ENCODE measurements around the gene LAMB4. TPM values are rescaled to one million over a fixed set of nuclear protein-coding genes. Genes with fewer than 3 reads are reported as not detected.

LAMB4 gene
- total and polyA plus RNA-seq, 10 donors, result 0.03 to 0.94 (median 0.22) TPM; not detected in 2

DNA sequence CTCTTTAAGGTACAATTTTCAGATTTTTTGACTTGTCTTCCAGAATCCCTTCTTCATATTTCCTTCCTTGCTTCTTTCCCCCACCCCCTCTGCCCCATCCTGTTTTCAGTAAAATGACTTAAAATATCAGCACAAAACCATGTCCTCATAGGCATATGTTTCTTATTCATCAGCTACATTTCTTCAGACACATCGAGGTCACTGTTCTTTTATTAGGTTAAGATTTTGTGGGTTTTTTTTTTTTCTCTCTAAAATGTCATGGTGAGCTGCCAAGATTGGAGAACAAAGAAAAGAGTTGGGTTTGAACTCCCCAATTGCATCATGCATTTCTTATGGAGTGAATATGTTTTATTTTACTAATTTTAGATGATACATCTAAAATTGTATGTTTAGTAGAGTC lies 35.8 kb downstream of the LAMB4 start:
- no peaks in the 10 kb centered on the region for H3K9me3 ChIP-seq
- peaks cover 0 to 6% (median 0%) of the 10 kb centered on the region in 7 donors for H3K27me3 ChIP-seq (replicated peaks in 1 of 7)
- TF ChIP-seq CTCF (IDR thresholded peaks at IDR 0.05 in 8 of 11, conservative IDR thresholded peaks at IDR 0.05 in 3 of 11) (no peak), POLR2AphosphoS5 (IDR thresholded peaks at IDR 0.05) (no peak), POLR2A (IDR thresholded peaks at IDR 0.05) (no peak)
- no peak overlapping the region for H3K4me3 ChIP-seq
- WGBS, 5 donors, result 40 to 63% (median 51%) methylated on average over 1 of the region's 1 CpG
- H3K27ac ChIP-seq, result no peak overlapping the region
- intact Hi-C loops (cut with DNase I; ENCODE audit: low total_unique reads), result no loop called here
- DNase-seq, result no peak
- no peaks in the 10 kb centered on the region for H3K36me3 ChIP-seq
- H3K4me1 ChIP-seq, result peaks cover 0 to 12% (median 5%) of the 10 kb centered on the region in 6 donors

DNA sequence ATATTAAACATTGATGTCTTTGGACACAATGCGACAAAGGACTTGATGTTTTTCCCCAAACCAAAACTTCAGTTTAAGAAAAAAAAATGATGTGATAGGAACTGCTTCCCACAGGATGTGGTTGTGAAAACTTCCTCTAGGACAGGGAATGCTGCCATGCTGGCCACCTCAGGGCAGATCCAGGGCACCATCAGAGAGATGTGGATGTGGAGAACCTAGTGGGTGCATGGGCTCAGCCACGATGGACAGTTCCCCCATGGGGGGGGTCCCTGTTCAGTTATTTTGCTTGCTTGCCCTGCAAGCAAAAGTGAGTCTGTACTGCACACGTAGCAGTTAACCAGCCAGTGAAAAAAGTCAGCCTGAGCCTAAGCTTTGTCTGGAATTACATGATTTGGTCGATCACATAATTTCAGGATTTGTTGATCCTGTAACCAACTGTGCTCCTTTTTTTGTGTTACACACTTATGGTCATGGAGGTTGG lies 36.3 kb downstream of the LAMB4 start:
- Histone ChIP-seq H3K4me1 (peaks cover 0 to 12% (median 5%) of the 10 kb centered on the region in 6 donors), H3K27me3 (replicated peaks in 1 of 7) (peaks cover 0 to 6% (median 0%) of the 10 kb centered on the region in 7 donors), H3K9me3 (no peaks in the 10 kb centered on the region), H3K27ac (no peak overlapping the region), H3K36me3 (no peaks in the 10 kb centered on the region), H3K4me3 (no peak overlapping the region)
- WGBS, 5 donors, result 59 to 74% (median 65%) methylated on average over 4 of the region's 4 CpGs
- no peak for TF ChIP-seq POLR2A (IDR thresholded peaks at IDR 0.05)
- no peak for TF ChIP-seq CTCF (IDR thresholded peaks at IDR 0.05 in 8 of 11, conservative IDR thresholded peaks at IDR 0.05 in 3 of 11)
- no peak for TF ChIP-seq POLR2AphosphoS5 (IDR thresholded peaks at IDR 0.05)
- intact Hi-C loops (cut with DNase I; ENCODE audit: low total_unique reads), result no loop called here
- no peak for DNase-seq

DNA sequence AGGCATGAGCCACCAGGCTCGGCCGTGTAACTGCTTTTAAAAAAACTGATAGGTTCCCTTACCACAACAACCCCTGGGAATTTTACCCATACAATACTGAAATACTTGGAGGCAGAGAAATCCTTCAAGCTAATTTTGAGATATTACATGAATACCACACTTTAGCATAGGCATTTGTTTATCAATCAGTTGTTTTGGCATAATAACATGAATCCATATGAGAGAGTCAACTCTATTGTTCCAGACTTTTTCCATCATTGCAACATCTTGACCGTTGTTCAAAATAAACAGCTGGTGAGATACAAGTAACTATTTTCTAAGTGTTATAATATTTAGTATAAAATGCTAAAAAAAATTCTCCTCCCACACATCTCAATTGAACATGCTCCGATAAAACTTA lies 36.8 kb downstream of the LAMB4 start:
- 70 to 81% (median 80%) methylated on average over 4 of the region's 4 CpGs for WGBS, 5 donors
- peaks cover 0 to 6% (median 0%) of the 10 kb centered on the region in 7 donors for H3K27me3 ChIP-seq (replicated peaks in 1 of 7)
- no peaks in the 10 kb centered on the region for H3K9me3 ChIP-seq
- intact Hi-C loops (cut with DNase I; ENCODE audit: low total_unique reads), result no loop called here
- H3K36me3 ChIP-seq, result no peaks in the 10 kb centered on the region
- H3K27ac ChIP-seq, result no peak overlapping the region
- peaks cover 0 to 12% (median 5%) of the 10 kb centered on the region in 6 donors for H3K4me1 ChIP-seq
- H3K4me3 ChIP-seq, result no peak overlapping the region
- TF ChIP-seq CTCF (IDR thresholded peaks at IDR 0.05 in 8 of 11, conservative IDR thresholded peaks at IDR 0.05 in 3 of 11) (no peak), POLR2A (IDR thresholded peaks at IDR 0.05) (no peak), POLR2AphosphoS5 (IDR thresholded peaks at IDR 0.05) (no peak)
- no peak for DNase-seq

DNA sequence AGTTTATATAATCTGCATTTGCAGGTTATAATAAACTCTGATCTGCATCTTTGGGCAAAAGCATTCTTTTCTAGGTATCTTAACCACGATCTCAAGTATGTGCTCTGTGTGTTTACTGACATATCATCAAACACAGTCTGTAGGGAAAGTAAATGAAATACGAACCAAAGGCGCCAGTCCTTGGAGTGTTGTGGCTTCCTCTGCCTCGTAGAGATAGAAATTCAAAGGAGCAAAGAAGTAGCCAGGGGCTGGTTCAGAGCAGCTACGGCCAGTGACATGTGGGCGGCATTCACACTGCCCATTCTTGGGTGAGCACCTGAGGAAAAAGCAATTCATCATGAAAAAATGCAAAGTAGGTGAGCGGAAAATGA lies 38.7 kb downstream of the LAMB4 start:
- H3K4me1 ChIP-seq, result peaks cover 0 to 12% (median 5%) of the 10 kb centered on the region in 6 donors
- no peaks in the 10 kb centered on the region for H3K27me3 ChIP-seq (replicated peaks in 1 of 7)
- intact Hi-C loops (cut with DNase I; ENCODE audit: low total_unique reads), result no loop called here
- H3K9me3 ChIP-seq, result no peaks in the 10 kb centered on the region
- 73 to 78% (median 77%) methylated on average over 7 of the region's 7 CpGs for WGBS, 5 donors
- no peak overlapping the region for H3K4me3 ChIP-seq
- H3K36me3 ChIP-seq, result no peaks in the 10 kb centered on the region
- DNase-seq, result no peak
- TF ChIP-seq POLR2A (IDR thresholded peaks at IDR 0.05) (no peak), CTCF (IDR thresholded peaks at IDR 0.05 in 8 of 11, conservative IDR thresholded peaks at IDR 0.05 in 3 of 11) (no peak), POLR2AphosphoS5 (IDR thresholded peaks at IDR 0.05) (no peak)
- no peak overlapping the region for H3K27ac ChIP-seq
